Measurements from ENCODE around the gene PRKCD.

PRKCD gene

DNA sequence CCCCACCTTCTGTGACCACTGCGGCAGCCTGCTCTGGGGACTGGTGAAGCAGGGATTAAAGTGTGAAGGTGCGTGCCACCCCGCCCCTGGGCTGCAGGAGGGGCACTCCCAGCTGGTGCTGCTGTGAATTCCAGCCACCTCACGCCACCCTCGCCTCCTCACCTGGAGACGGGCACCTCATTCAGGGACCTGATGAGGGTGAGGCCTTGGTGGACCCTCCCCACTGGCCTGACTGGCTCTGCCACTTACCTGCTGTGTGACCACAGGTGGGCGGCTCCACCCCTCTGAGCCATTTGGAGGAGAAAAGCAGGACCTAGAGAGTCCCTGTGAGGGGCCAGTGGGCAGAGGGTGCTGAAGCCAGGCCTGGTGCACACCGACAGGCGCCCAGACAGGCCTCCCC lies 22.5 kb downstream of the PRKCD start:
- Mint-ChIP-seq H3K4me3 (no peak overlapping the region), H3K9me3 (no peaks in the 10 kb centered on the region), H3K4me1 (ENCODE audit: low read depth) (peaks cover 13% of the 10 kb centered on the region), H3K27me3 (no peaks in the 10 kb centered on the region), H3K27ac (no peak overlapping the region), H3K36me3 (ENCODE audit: low read depth) (peaks cover 11% of the 10 kb centered on the region)

GRCh38 chr3:53184701-53185100 lies 23.7 kb downstream of the PRKCD start:
- Mint-ChIP-seq H3K9me3 (no peaks in the 10 kb centered on the region), H3K4me3 (no peak overlapping the region), H3K4me1 (ENCODE audit: low read depth) (peaks cover 7% of the 10 kb centered on the region), H3K36me3 (ENCODE audit: low read depth) (peaks cover 4% of the 10 kb centered on the region), H3K27me3 (no peaks in the 10 kb centered on the region), H3K27ac (no peak overlapping the region)

DNA sequence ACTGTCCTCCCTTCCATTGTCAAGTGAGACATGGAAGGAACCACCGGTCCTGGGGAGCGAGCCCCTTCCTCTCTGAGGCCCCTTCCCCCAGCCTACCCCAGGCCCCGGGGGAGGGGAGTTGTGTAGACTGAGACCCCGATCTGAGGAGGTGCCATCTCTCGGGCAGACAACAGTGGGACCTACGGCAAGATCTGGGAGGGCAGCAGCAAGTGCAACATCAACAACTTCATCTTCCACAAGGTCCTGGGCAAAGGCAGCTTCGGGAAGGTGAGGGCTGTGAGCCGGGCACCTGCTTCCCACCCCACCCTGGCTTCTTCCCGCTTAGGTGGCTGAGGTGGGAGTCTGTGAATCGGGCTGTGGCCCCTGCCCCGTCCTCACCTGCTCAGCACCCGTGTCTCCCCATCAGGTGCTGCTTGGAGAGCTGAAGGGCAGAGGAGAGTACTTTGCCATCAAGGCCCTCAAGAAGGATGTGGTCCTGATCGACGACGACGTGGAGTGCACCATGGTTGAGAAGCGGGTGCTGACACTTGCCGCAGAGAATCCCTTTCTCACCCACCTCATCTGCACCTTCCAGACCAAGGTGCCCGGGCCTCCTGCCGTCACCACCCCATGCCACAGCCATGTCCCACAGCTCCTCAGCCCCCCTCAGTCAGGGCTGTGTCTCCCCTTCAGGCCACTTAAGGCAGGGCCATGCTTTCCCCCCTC lies 24.9 kb downstream of the PRKCD start:
- Mint-ChIP-seq H3K27me3 (no peaks in the 10 kb centered on the region), H3K4me1 (ENCODE audit: low read depth) (no peaks in the 10 kb centered on the region), H3K4me3 (no peak overlapping the region), H3K9me3 (no peaks in the 10 kb centered on the region), H3K36me3 (ENCODE audit: low read depth) (peaks cover 4% of the 10 kb centered on the region), H3K27ac (peak overlapping the region; percentile 26)

DNA sequence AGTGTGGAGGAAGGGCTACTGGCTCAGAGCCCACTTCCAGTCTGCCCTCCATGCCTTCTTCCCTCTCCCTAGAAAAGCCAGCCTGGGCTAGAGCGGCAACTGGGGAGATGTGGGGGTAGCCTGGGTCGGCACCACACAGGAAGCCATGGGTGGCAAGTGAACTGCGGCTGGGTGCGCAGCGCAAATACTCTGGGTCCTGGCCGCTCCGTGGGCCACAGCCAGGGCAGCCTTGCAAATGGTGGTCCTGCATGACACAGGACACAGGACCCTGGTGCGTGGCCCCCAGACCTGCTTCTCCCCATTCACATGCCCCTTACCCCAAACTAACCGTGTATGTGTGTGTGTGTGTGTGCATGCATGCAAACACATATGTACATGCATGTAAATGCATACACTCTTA lies 25.7 kb downstream of the PRKCD start:
- H3K4me3 Mint-ChIP-seq = no peak overlapping the region
- no peaks in the 10 kb centered on the region for H3K9me3 Mint-ChIP-seq
- H3K4me1 Mint-ChIP-seq (ENCODE audit: low read depth) = no peaks in the 10 kb centered on the region
- H3K27ac Mint-ChIP-seq = no peak overlapping the region
- peaks cover 4% of the 10 kb centered on the region for H3K36me3 Mint-ChIP-seq (ENCODE audit: low read depth)
- no peaks in the 10 kb centered on the region for H3K27me3 Mint-ChIP-seq

DNA sequence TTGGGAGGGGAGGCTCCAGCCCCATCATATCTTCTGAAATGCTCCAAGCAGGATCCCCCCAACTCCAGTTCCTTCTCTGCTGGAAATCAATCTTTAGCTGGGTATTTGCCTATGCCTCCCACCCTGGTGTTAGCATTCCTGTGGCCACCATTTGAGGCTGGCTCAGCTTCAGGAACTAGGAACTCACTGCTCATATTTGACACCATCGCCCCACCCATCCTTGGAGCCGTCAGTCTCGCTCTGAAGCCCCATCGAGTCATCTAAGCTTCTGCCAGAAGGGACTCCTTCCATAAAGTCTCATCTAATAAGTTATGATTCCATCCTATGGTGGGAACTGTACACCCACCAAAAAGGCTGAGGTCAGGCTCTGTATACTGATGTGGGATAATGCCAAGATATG lies 26.4 kb downstream of the PRKCD start:
- peaks cover 4% of the 10 kb centered on the region for H3K36me3 Mint-ChIP-seq (ENCODE audit: low read depth)
- H3K27me3 Mint-ChIP-seq = no peaks in the 10 kb centered on the region
- H3K27ac Mint-ChIP-seq = no peak overlapping the region
- no peaks in the 10 kb centered on the region for H3K9me3 Mint-ChIP-seq
- no peaks in the 10 kb centered on the region for H3K4me1 Mint-ChIP-seq (ENCODE audit: low read depth)
- H3K4me3 Mint-ChIP-seq = no peak overlapping the region

DNA sequence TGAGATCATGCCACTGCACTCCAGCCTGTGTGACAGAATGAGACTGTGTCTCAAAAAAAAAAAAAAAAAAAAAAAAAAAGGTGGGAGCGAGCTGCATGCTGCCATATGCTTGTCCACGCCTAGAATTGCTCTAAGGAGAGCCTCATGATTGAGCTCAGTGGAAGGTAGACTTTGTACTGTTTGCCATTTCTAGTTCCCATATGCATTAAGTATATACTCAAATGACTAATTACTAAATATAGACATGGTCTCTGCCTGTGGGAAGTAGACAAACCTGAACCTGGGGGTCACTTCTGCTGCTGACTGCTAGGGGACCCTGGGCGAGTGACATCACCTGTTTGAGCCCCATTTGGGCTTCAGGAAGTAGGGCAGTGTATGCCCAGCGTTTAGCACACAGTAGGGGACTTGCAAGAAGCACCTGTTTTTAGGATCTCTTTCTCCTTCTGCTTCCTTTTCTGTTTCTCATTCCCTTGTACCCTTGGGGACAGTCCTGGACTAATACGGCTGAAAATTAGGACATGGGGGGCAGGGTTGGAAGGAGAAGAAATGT lies 27.2 kb downstream of the PRKCD start:
- H3K36me3 Mint-ChIP-seq (ENCODE audit: low read depth) = peaks cover 4% of the 10 kb centered on the region
- no peak overlapping the region for H3K27ac Mint-ChIP-seq
- H3K4me3 Mint-ChIP-seq = no peak overlapping the region
- H3K9me3 Mint-ChIP-seq = no peaks in the 10 kb centered on the region
- no peaks in the 10 kb centered on the region for H3K27me3 Mint-ChIP-seq
- H3K4me1 Mint-ChIP-seq (ENCODE audit: low read depth) = no peaks in the 10 kb centered on the region

GRCh38 chr3:53188720-53189119 lies 27.7 kb downstream of the PRKCD start:
- H3K36me3 Mint-ChIP-seq (ENCODE audit: low read depth) = peaks cover 4% of the 10 kb centered on the region
- H3K27ac Mint-ChIP-seq = no peak overlapping the region
- no peaks in the 10 kb centered on the region for H3K27me3 Mint-ChIP-seq
- H3K4me1 Mint-ChIP-seq (ENCODE audit: low read depth) = no peaks in the 10 kb centered on the region
- no peak overlapping the region for H3K4me3 Mint-ChIP-seq
- no peaks in the 10 kb centered on the region for H3K9me3 Mint-ChIP-seq

- peaks cover 4% of the 10 kb centered on the region for H3K36me3 Mint-ChIP-seq (ENCODE audit: low read depth)
- no peaks in the 10 kb centered on the region for H3K27me3 Mint-ChIP-seq
- no peaks in the 10 kb centered on the region for H3K9me3 Mint-ChIP-seq
- H3K4me1 Mint-ChIP-seq (ENCODE audit: low read depth) = no peaks in the 10 kb centered on the region
- no peak overlapping the region for H3K27ac Mint-ChIP-seq
- H3K4me3 Mint-ChIP-seq = no peak overlapping the region
These were observed 28.3 kb downstream of the PRKCD start for GRCh38 chr3:53189276-53189675.

GRCh38 chr3:53190659-53191058 lies 29.6 kb downstream of the PRKCD start:
- peaks cover 4% of the 10 kb centered on the region for H3K36me3 Mint-ChIP-seq (ENCODE audit: low read depth)
- H3K9me3 Mint-ChIP-seq = no peaks in the 10 kb centered on the region
- H3K4me3 Mint-ChIP-seq = no peak overlapping the region
- no peak overlapping the region for H3K27ac Mint-ChIP-seq
- H3K27me3 Mint-ChIP-seq = peaks cover 4% of the 10 kb centered on the region
- peaks cover 7% of the 10 kb centered on the region for H3K4me1 Mint-ChIP-seq (ENCODE audit: low read depth)

DNA sequence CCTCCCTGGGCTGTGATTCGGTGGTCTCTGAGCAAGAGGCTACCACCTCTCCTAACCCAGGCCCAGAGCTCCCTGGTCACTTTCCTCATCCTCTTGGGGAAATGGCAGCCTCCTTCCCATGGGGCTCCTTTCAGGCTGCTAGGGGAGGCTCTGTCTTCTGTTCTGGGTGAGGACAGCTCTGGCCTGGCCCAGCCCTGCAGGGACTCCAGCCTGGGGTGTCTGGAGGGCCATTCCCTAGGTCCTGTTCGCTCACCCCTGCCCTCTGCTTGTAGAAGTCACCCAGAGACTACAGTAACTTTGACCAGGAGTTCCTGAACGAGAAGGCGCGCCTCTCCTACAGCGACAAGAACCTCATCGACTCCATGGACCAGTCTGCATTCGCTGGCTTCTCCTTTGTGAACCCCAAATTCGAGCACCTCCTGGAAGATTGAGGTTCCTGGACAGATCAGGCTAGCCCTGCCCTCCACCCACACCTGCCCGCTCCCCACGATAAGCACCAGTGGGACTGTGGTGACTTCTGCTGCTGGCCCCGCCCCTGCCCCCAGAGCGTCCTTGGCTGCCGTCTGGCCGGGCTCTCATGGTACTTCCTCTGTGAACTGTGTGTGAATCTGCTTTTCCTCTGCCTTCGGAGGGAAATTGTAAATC lies 30.9 kb downstream of the PRKCD start:
- H3K4me1 Mint-ChIP-seq (ENCODE audit: low read depth) = peaks cover 8% of the 10 kb centered on the region
- no peak overlapping the region for H3K4me3 Mint-ChIP-seq
- no peak overlapping the region for H3K27ac Mint-ChIP-seq
- H3K27me3 Mint-ChIP-seq = peaks cover 4% of the 10 kb centered on the region
- H3K36me3 Mint-ChIP-seq (ENCODE audit: low read depth) = no peaks in the 10 kb centered on the region
- H3K9me3 Mint-ChIP-seq = no peaks in the 10 kb centered on the region

GRCh38 chr3:53192608-53193007 lies 31.6 kb downstream of the PRKCD start:
- H3K36me3 Mint-ChIP-seq (ENCODE audit: low read depth) = no peaks in the 10 kb centered on the region
- no peaks in the 10 kb centered on the region for H3K9me3 Mint-ChIP-seq
- peaks cover 4% of the 10 kb centered on the region for H3K27me3 Mint-ChIP-seq
- H3K4me1 Mint-ChIP-seq (ENCODE audit: low read depth) = peaks cover 8% of the 10 kb centered on the region
- no peak overlapping the region for H3K4me3 Mint-ChIP-seq
- H3K27ac Mint-ChIP-seq = no peak overlapping the region

GRCh38 chr3:53193466-53194209 lies 32.6 kb downstream of the PRKCD start:
- Mint-ChIP-seq H3K4me3 (no peak overlapping the region), H3K36me3 (ENCODE audit: low read depth) (no peaks in the 10 kb centered on the region), H3K4me1 (ENCODE audit: low read depth) (peaks cover 8% of the 10 kb centered on the region), H3K9me3 (no peaks in the 10 kb centered on the region), H3K27ac (no peak overlapping the region), H3K27me3 (peaks cover 4% of the 10 kb centered on the region)

DNA sequence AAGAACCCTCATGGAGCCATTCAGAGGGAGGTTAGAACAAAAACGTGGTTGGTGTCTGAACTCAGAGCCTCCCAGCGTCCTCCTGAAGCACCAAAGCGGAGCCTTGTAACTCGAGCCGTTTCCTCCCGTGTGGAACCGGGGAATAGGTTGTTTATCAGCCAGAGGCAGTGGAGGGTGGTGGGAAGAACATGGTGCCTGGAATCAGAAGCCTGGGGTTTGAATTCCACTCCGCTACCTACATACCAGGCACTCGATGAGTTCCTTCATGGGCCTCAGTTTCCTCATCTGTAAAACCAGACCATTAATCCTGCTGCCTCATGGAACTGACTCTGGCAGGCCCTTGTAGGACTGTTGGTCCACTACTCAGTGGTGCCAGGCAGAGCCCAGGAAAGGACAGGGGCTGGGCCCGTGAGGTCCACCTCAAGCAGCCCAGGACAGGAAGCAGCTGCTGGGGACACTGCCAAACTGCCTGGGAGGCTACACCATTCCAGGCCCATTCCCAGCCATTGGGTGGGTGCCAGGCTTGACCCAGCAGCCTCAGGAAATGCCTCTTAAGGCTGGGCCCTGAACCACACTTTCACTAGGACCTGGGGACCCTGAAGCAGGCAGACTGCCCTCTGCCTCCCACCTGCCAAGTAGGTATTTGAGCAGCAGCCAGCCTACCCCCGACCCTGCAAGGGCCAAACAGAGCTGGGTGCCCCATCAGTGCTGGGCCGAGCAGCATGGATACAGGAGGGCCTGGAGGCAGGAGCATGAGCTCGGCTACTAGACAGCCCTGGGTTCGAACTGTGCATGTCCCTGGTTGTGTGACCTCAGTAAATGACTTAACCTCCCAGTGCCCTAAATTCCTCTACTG lies 33.4 kb downstream of the PRKCD start:
- H3K4me1 Mint-ChIP-seq (ENCODE audit: low read depth) = peaks cover 8% of the 10 kb centered on the region
- no peak overlapping the region for H3K27ac Mint-ChIP-seq
- no peaks in the 10 kb centered on the region for H3K36me3 Mint-ChIP-seq (ENCODE audit: low read depth)
- peaks cover 4% of the 10 kb centered on the region for H3K27me3 Mint-ChIP-seq
- H3K4me3 Mint-ChIP-seq = no peak overlapping the region
- no peaks in the 10 kb centered on the region for H3K9me3 Mint-ChIP-seq

GRCh38 chr3:53195066-53195450 lies 34.0 kb downstream of the PRKCD start:
- peak overlapping the region; percentile 1 for H3K27ac Mint-ChIP-seq
- no peaks in the 10 kb centered on the region for H3K9me3 Mint-ChIP-seq
- no peaks in the 10 kb centered on the region for H3K36me3 Mint-ChIP-seq (ENCODE audit: low read depth)
- H3K27me3 Mint-ChIP-seq = peaks cover 4% of the 10 kb centered on the region
- peaks cover 8% of the 10 kb centered on the region for H3K4me1 Mint-ChIP-seq (ENCODE audit: low read depth)
- H3K4me3 Mint-ChIP-seq = no peak overlapping the region
